VCaP (cell line): ENCODE data around the gene PIGZ.

Source experiments
- H3K27ac ChIP-seq: fragments of 450-650 bp; 2 replicates; pipeline ENCODE4 v1.5.1; 2017
- CTCF ChIP-seq: fragments of 450-650 bp; conservative IDR thresholded peaks from 2 replicates; pipeline ENCODE4 v1.5.1; 2017; ENCODE audit warnings: mild to moderate bottlenecking, moderate library complexity

PIGZ gene

DNA sequence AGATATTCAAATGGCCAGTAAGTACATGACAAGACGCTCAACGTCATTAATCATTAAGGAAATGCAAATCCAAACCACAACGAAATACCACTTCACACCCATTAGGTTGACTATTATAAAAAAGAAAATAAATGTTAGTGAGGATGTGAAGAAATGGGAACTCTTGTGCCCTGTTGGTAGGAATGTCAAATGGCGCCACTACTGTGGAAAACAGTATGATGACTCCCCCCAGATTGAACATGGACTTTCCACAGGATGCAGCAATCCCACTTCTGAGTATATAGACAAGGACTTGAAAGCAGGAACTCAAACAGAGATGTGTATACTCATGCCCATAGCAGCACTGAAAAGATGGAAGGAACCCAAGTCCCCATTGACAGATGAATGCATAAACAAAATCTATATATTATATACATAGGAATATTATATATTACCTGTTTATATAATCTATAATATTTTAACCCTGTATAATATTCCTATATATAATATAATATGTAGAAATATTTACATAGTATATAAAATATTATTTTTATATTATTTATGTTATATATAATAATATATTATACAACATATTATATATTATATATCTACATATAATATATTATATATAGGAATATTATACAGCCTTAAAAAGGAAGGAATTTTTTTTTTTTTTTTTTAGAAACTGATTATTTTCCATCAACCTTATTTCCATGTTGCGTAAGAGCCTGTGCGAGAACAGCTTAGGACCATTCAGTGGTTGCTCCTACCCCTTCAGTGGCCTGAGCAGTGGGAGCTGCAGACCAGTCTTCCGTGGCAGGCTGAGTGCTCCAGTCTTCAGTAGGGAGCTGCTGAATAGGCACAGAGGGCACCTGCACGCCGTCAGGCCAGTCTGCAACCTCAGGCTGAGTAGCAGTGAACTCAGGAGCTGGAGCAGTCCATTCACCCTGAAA is 17.6 kb upstream of the PIGZ start:
- TF ChIP-seq CTCF = no peak
- H3K27ac ChIP-seq = no peak overlapping the region

- H3K27ac ChIP-seq = no peak overlapping the region
- no peak for TF ChIP-seq CTCF
Measured at GRCh38 chr3:196985298-196985697, 16.7 kb upstream of the PIGZ start.

- TF ChIP-seq CTCF = no peak
Measured at GRCh38 chr3:196983186-196983585, 14.6 kb upstream of the PIGZ start.

DNA sequence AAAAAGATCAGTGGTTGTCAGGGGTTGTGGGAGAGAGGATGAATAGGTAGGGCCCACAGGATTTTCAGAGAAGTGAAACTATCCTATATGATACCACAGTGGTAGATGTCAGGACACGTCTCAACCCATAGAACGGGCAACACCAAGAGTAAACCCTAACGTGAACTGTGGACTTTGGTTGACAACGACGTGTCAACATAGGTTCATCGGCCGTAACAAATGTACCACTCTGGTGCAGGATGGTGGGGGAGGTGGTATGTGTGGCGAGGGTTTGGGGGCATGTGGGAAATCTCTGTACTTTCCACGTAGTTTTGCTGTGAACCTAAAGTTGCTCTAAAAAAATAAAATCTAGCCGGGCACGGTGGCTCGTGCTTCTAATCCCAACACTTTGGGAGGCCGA is 13.0 kb upstream of the PIGZ start:
- H3K27ac ChIP-seq = no peak overlapping the region

More at GRCh38 chr3:196983186-196983585, 14.6 kb upstream of the PIGZ start:
- no peak overlapping the region for H3K27ac ChIP-seq

GRCh38 chr3:196979545-196979944 is 10.9 kb upstream of the PIGZ start:
- H3K27ac ChIP-seq = no peak overlapping the region
- no peak for TF ChIP-seq CTCF

More for the DNA sequence above, 13.0 kb upstream of the PIGZ start:
- no peak for TF ChIP-seq CTCF

GRCh38 chr3:196976941-196977340 is 8.3 kb upstream of the PIGZ start:
- no peak overlapping the region for H3K27ac ChIP-seq
- TF ChIP-seq CTCF = no peak

- no peak overlapping the region for H3K27ac ChIP-seq
- TF ChIP-seq CTCF = no peak
Measured at GRCh38 chr3:196975349-196975748, 6.7 kb upstream of the PIGZ start.
